Measurements from ENCODE around the gene FRMD4A.

The FRMD4A gene

DNA sequence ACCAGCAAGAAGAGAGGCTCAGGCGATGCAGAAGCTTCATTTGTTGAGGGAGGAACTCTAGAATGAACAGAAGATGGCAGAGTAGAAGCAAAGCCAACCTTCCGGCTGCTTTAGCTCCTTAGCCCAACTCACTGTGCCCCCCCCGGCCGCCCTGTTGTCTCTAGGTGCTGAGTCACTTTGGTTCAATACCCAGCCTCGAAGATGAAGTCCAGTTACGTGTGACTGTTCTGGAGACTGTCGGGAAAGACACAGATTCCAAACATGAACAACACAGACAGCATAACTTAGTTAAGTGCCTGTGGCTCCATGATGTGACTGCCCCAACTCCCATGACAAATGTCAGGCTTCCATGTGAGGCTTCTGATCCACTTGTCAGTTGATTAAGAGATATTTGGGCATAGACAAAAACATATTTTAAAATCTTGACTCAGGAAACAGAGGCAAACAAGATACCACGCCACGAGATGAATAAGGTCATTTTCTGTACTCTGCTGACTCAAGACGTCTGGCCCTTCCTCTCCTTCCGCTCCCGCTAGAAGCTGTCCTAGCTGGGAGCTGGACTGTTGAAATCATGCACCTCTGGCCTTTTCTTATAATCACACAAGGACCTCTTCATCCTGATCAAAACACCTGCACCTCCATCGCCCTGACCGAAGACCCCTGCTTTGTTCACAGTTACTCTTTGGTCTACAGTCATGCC is 199.3 kb downstream of the FRMD4A start:
- no peak overlapping the region for H3K27ac Mint-ChIP-seq
- no peaks in the 10 kb centered on the region for H3K4me1 Mint-ChIP-seq
- no peaks in the 10 kb centered on the region for H3K9me3 Mint-ChIP-seq
- no peaks in the 10 kb centered on the region for H3K36me3 Mint-ChIP-seq (ENCODE audit: low read depth)
- H3K4me3 Mint-ChIP-seq = no peak overlapping the region
- TF ChIP-seq, protein P1, sequence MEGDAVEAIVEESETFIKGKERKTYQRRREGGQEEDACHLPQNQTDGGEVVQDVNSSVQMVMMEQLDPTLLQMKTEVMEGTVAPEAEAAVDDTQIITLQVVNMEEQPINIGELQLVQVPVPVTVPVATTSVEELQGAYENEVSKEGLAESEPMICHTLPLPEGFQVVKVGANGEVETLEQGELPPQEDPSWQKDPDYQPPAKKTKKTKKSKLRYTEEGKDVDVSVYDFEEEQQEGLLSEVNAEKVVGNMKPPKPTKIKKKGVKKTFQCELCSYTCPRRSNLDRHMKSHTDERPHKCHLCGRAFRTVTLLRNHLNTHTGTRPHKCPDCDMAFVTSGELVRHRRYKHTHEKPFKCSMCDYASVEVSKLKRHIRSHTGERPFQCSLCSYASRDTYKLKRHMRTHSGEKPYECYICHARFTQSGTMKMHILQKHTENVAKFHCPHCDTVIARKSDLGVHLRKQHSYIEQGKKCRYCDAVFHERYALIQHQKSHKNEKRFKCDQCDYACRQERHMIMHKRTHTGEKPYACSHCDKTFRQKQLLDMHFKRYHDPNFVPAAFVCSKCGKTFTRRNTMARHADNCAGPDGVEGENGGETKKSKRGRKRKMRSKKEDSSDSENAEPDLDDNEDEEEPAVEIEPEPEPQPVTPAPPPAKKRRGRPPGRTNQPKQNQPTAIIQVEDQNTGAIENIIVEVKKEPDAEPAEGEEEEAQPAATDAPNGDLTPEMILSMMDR (IDR thresholded peaks at IDR 0.05; ENCODE audit: unreplicated experiment in 3 of 3) = no peak
- H3K27me3 Mint-ChIP-seq (ENCODE audit: low read depth) = no peaks in the 10 kb centered on the region

DNA sequence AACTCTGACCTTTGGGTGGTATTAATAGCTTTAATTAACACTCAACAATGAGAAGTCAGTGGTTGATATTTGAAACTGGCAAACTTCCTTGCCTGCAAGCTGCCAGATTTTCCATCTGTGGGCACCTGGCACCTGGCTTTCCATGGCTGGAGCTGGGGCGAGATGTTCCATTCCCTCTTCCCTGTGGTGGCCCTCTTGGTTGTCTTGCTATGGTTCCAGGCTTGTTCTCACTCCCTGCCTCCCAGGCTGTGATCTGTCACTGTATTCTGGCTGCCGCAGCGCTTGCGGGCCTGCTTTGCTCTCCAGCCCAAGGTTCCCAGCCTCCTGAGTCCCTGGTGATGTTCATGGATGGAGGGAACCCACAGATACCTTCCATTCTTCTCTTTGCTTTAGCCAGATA is 201.0 kb downstream of the FRMD4A start:
- TF ChIP-seq, protein P1 (IDR thresholded peaks at IDR 0.05; ENCODE audit: unreplicated experiment in 3 of 3) = no peak
- Mint-ChIP-seq H3K27ac (no peak overlapping the region), H3K9me3 (no peaks in the 10 kb centered on the region), H3K4me1 (no peaks in the 10 kb centered on the region), H3K27me3 (ENCODE audit: low read depth) (peaks cover 5% of the 10 kb centered on the region), H3K36me3 (ENCODE audit: low read depth) (no peaks in the 10 kb centered on the region), H3K4me3 (no peak overlapping the region)

DNA sequence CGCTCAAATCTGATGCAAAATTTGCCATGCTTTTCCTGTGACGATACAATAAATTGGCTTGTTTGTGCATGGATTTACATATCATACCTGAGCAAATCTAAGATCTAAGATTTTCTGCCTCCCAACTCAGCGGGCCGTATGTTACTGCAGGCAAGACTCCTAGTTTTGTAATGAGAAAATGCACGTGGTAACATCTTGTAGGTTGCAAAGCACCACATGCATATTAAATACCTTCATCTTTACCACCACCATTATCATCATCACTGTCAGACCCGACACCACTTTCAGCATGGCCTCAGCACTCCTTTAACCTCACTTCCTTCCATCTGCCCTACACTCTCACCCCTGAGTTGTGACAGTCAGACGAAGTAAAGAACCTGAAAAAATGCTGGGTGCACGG is 202.2 kb downstream of the FRMD4A start:
- Mint-ChIP-seq H3K9me3 (no peaks in the 10 kb centered on the region), H3K27ac (no peak overlapping the region), H3K4me3 (no peak overlapping the region), H3K36me3 (ENCODE audit: low read depth) (no peaks in the 10 kb centered on the region), H3K27me3 (ENCODE audit: low read depth) (peaks cover 8% of the 10 kb centered on the region), H3K4me1 (no peaks in the 10 kb centered on the region)
- TF ChIP-seq, protein P1 (IDR thresholded peaks at IDR 0.05; ENCODE audit: unreplicated experiment in 3 of 3) = no peak

DNA sequence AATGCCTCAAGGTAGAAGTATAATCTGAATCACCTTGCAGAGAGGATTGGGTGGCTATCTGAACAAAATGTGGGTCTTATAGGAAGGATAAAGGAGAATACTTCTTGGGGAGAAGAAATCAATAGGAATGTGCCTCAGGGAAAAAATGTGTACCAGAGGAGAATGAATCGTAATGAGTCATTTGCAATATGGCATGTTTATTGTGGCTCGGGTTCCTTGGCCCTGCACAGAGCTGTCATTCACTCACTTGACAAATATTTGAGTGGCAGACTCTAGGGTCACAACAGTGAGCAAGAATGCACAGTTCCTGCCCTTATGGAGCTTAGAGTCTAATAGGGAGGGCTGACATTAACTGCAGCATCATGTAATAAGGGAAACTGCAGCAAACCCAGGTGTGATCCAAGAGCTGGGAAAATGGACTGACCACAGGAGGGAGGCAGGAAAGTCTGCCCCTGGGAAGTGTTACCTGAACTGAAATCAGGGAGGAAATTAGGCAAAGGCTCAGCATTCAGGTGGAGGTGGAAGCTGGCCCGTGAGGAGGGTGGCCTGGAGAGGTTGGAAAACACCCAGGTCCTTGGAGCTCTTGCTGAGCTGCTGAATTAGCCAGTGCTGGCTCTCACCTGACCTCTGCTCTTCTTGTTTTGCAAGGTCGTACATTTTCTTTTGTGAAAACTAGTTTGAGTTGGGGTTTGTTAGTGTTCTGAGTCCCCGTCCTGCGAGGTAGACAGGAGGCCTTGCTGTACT is 203.9 kb downstream of the FRMD4A start:
- H3K4me1 Mint-ChIP-seq = no peaks in the 10 kb centered on the region
- TF ChIP-seq, protein P1 (IDR thresholded peaks at IDR 0.05; ENCODE audit: unreplicated experiment in 3 of 3) = no peak
- H3K9me3 Mint-ChIP-seq = no peaks in the 10 kb centered on the region
- no peak overlapping the region for H3K4me3 Mint-ChIP-seq
- peaks cover 8% of the 10 kb centered on the region for H3K27me3 Mint-ChIP-seq (ENCODE audit: low read depth)
- H3K27ac Mint-ChIP-seq = no peak overlapping the region
- no peaks in the 10 kb centered on the region for H3K36me3 Mint-ChIP-seq (ENCODE audit: low read depth)

DNA sequence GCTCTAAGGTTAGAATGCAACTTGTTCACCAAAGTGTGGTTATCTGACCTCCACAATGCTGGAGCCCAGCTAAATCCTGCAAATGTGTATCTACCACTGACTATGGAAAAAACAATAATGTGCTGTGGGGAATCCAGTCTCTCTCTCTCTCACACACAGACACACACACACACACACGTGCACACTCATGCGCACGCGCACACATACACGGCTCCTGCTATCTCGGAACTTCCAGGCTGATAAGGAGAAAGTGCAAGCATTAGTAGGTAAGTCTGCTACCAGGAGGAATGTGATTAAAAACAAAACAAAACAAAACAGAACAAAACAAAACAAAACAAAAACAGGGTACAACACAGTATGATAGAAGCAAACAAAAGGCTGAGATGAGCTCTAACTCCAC is 205.2 kb downstream of the FRMD4A start:
- H3K9me3 Mint-ChIP-seq = no peaks in the 10 kb centered on the region
- peaks cover 8% of the 10 kb centered on the region for H3K27me3 Mint-ChIP-seq (ENCODE audit: low read depth)
- no peak overlapping the region for H3K27ac Mint-ChIP-seq
- H3K4me1 Mint-ChIP-seq = no peaks in the 10 kb centered on the region
- H3K4me3 Mint-ChIP-seq = no peak overlapping the region
- TF ChIP-seq, protein P1 (IDR thresholded peaks at IDR 0.05; ENCODE audit: unreplicated experiment in 3 of 3) = no peak
- no peaks in the 10 kb centered on the region for H3K36me3 Mint-ChIP-seq (ENCODE audit: low read depth)

Measured in nephron (organoid).